ENCODE data around the gene CD34. TPM values are rescaled to one million over a fixed set of nuclear protein-coding genes. Genes with fewer than 3 reads are reported as not detected.

The CD34 gene
- total RNA-seq, 1 experiment from 2014 or later, result 0.11 TPM

DNA sequence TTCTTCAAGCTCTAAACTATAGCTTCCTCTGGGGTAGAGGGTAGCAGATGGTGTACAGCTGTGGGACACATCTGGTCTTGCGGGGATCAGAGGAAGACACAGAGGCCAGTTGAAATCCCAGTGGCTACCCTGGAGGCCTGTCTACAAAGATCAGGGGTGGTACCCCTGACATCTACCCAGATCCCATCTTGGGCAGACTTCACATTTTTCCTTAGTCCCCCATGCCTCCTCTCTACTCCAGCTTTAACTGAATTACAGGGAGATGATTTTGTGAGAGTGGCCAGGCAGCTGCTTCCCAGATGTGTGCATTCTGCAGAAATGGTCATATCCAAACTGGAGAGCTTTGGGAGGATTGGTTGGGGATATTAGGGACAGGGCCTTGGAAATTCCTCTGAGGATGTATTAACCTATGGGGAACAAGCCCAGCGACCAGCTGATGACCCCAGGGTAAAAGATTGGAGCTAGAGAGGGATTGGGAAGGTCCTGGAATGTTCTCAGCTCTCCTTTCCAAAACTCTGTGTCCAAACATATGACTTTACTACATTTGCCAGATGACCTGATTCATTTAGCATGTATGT is 9.6 kb upstream of the CD34 start:
- Histone ChIP-seq H3K27ac (no peak overlapping the region), H3K4me3 (no peak overlapping the region), H3K9me3 (replicated peaks) (no peaks in the 10 kb centered on the region), H3K4me1 (replicated peaks) (no peaks in the 10 kb centered on the region), H3K36me3 (no peaks in the 10 kb centered on the region), H3K27me3 (replicated peaks) (no peaks in the 10 kb centered on the region)
- DNase-seq (ENCODE audit: low read depth in 1 of 2, low spot score in 2 of 2), result no peak

DNA sequence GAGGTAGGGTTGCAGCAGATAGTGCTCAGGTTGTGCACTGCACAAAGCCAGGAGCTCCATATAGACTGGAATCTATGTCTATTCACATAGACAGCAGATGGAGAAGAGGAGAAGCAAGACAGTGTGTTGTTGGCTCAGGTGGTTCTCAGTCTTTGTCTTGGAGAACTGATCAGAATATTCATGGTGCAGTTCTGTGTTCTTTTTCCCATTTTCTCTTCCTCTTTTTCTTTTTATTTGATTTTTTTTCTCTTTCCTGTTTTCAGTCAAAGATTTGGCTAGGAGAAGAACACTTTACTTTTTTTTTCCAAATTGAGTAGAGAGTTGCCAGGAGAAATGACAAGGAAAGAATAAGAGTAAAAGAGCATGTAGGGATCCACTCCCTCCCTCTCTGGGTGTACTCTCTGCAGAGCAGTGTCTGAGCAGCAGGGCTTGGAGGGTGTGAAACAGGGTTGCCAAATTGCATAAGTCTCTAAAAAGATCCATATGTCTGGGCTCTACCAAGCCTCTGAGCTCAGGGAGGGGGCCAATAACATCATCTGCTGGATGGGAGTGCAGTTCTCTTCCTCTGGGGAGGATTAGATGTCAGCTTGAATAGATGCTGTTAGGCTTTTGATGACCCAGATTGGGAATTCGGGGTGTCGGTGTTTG is 8.7 kb upstream of the CD34 start:
- Histone ChIP-seq H3K27me3 (replicated peaks) (no peaks in the 10 kb centered on the region), H3K4me1 (replicated peaks) (no peaks in the 10 kb centered on the region), H3K9me3 (replicated peaks) (no peaks in the 10 kb centered on the region), H3K4me3 (no peak overlapping the region), H3K27ac (no peak overlapping the region), H3K36me3 (no peaks in the 10 kb centered on the region)
- no peak for DNase-seq (ENCODE audit: low read depth in 1 of 2, low spot score in 2 of 2)

DNA sequence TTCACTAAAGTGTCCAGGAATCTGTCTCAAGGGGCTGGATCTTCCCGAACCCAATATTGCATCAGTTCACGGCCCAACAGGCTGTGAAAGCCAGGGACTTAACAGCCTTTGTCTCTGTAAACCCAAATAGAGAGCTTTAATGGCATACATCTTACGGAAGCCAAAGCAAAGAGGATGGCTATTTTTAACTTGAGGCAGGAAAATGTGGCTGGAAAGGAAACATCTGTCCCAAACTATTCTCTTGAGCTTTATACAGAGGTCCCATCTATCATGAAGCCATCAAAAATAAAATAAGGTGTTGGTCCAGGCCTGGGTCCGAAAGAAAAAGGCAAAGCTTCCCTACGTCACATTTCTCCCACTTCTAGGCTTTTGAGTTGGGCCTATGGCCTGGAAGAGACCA is 7.7 kb upstream of the CD34 start:
- no peaks in the 10 kb centered on the region for H3K9me3 ChIP-seq (replicated peaks)

DNA sequence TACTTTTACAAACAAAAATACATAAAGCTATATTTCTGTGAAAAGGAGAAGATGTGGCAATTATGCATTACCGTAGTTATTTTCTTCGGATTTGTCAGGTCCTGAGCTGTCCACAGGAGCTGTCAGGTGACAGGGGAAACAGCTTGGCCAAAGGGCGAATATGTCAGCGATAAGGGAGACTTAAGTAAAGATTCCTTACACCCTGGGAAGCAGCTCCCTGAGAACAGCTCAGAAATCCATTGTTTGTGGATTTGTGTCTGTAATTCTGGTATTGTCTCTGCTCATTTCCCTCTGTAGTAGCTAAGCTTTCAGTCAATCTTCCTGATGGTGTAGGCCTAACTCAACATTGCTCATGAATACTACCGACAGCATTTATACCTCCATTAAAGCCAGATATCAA is 7.1 kb upstream of the CD34 start:
- H3K9me3 ChIP-seq (replicated peaks), result no peaks in the 10 kb centered on the region
- H3K4me3 ChIP-seq, result no peak overlapping the region
- H3K36me3 ChIP-seq, result no peaks in the 10 kb centered on the region
- no peak overlapping the region for H3K27ac ChIP-seq
- no peaks in the 10 kb centered on the region for H3K27me3 ChIP-seq (replicated peaks)
- no peaks in the 10 kb centered on the region for H3K4me1 ChIP-seq (replicated peaks)
- DNase-seq (ENCODE audit: low read depth in 1 of 2, low spot score in 2 of 2), result no peak

More for the DNA sequence above, 7.7 kb upstream of the CD34 start:
- no peak overlapping the region for H3K27ac ChIP-seq
- H3K27me3 ChIP-seq (replicated peaks), result no peaks in the 10 kb centered on the region
- no peaks in the 10 kb centered on the region for H3K4me1 ChIP-seq (replicated peaks)
- DNase-seq (ENCODE audit: low read depth in 1 of 2, low spot score in 2 of 2), result no peak
- no peak overlapping the region for H3K4me3 ChIP-seq
- H3K36me3 ChIP-seq, result no peaks in the 10 kb centered on the region

- Histone ChIP-seq H3K36me3 (no peaks in the 10 kb centered on the region), H3K27me3 (replicated peaks) (no peaks in the 10 kb centered on the region), H3K4me3 (no peak overlapping the region), H3K4me1 (replicated peaks) (no peaks in the 10 kb centered on the region; the same call in 1 of the 2 replicates), H3K9me3 (replicated peaks) (no peaks in the 10 kb centered on the region), H3K27ac (no peak overlapping the region)
- no peak for DNase-seq (ENCODE audit: low read depth in 1 of 2, low spot score in 2 of 2)
These were observed 6.2 kb upstream of the CD34 start for GRCh38 chr1:207917080-207917479.

DNA sequence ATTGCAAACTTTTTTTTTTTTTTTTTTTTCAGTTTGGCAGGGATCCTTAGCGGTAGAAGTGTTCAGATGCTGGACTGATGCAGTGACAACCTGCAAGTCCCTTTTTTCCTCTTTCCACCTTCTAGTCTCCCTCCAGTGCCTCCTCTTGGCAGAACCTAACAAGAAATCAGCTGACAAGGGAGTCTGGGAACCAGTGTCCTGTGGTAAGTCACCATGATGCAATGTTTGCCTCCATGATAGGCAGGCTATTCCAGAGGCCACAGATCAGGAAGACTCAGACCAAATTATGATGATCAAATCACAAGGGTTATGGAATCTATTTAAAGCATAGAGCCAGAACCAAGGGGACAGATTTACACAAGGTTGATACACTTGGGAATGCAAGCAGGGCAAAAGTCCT is 3.0 kb upstream of the CD34 start:
- H3K9me3 ChIP-seq (replicated peaks), result no peaks in the 10 kb centered on the region
- no peak overlapping the region for H3K27ac ChIP-seq
- no peak for DNase-seq (ENCODE audit: low read depth in 1 of 2, low spot score in 2 of 2)
- peaks cover 10% of the 10 kb centered on the region for H3K4me1 ChIP-seq (replicated peaks)
- H3K4me3 ChIP-seq, result no peak overlapping the region
- H3K36me3 ChIP-seq, result no peaks in the 10 kb centered on the region
- H3K27me3 ChIP-seq (replicated peaks), result no peaks in the 10 kb centered on the region

DNA sequence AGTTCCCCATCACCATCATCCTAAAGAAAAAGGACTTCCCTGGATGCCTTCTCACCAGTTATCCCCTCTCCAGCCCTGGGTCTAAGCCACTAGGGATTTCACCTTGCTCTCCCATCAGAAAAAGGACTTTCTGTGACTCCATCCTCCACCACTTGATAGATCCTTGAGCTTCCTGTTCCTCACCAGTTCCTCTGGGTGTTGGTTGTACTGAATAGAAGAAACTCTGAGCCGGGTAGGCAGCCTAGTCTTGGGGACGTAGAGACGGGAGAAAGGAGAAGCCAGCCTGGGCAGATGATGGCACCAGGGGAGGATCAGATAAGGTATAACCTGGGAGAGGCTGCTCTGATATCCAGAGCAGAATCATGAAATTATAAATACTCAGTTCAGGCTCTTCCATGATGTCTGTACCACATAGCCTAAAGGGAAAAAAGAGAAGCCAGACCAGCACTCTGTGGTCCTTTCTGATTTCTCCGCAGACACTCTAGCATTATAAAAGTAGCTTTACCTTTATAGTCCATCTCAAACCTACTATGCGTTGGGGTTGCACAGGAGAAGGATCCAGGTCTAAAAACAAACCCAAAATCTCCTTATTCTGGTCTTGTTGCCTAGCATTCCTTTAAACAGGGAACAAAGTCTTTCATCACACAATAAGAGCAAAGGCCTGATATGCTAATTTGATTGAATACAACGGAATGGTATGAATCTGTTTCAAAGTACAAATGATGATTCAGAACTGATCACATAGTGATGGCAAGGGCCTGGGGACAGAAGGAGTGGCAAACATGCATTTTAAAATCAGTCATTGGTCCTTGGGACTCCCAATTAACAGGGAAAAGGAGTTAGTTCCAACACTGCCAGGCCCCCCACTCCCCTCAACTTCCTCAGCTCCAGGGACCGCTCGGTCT is 1.2 kb upstream of the CD34 start:
- Histone ChIP-seq H3K4me1 (replicated peaks) (peaks cover 10% of the 10 kb centered on the region), H3K36me3 (no peaks in the 10 kb centered on the region), H3K9me3 (replicated peaks) (no peaks in the 10 kb centered on the region), H3K27ac (no peak overlapping the region), H3K27me3 (replicated peaks) (no peaks in the 10 kb centered on the region), H3K4me3 (no peak overlapping the region)
- DNase-seq (ENCODE audit: low read depth in 1 of 2, low spot score in 2 of 2), result no peak

DNA sequence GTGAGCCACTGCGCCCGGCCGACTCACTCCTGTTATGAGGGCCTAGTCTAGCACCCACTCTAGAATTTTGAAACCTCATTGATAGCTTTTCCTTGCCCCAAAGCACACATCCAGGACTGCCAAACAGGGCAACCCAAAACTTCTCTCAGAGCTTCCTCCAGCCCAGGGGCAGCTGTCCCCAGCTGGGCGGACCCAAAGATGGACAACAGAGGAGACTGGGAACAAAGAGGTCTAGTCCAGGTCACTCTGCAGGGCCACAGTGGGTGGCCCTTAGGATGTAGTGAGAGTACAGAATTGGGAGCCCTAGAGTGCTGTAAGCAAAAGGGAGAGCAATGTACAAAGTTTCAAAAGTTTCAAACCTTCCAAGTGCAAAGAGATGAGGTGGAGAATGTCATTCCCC is 1.2 kb downstream of the CD34 start:
- DNase-seq (ENCODE audit: low read depth in 1 of 2, low spot score in 2 of 2), result no peak
- Histone ChIP-seq H3K9me3 (replicated peaks) (no peaks in the 10 kb centered on the region), H3K36me3 (no peaks in the 10 kb centered on the region), H3K27me3 (replicated peaks) (no peaks in the 10 kb centered on the region), H3K27ac (no peak overlapping the region), H3K4me3 (no peak overlapping the region), H3K4me1 (replicated peaks) (peaks cover 13% of the 10 kb centered on the region)

DNA sequence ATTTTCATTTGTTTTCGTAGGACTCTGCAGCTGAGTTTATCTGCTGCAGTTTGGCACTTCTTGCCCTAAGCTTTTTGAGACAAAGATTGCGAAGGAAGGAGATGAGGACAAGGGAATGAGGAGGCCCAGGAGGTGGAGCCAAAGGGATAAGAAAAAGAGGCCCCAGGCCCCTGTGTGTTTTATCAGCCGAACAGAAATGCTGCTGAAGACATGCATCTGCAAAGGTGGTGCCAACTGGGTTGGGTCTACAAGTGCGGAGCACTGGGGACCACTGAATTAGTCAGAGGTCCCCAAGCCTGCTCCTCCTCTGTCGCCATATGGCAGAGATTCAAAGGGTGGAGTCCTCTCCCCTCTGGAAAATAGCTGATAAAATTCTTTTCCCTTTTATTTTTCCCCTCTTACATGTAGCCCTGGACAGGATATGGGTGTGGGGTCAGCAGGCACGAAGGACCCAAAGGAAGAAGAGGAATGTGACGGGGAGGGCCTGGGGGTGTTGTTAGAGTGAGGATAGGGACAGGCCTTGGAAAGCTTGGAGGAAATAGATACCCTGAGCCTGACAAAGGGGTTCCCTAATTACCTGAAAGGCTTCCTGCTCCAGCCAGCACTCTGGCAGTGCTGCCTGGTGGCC is 2.7 kb downstream of the CD34 start:
- Histone ChIP-seq H3K4me1 (replicated peaks) (peaks cover 17% of the 10 kb centered on the region), H3K27me3 (replicated peaks) (no peaks in the 10 kb centered on the region), H3K27ac (no peak overlapping the region), H3K9me3 (replicated peaks) (no peaks in the 10 kb centered on the region), H3K4me3 (no peak overlapping the region), H3K36me3 (no peaks in the 10 kb centered on the region)
- no peak for DNase-seq (ENCODE audit: low read depth in 1 of 2, low spot score in 2 of 2)

DNA sequence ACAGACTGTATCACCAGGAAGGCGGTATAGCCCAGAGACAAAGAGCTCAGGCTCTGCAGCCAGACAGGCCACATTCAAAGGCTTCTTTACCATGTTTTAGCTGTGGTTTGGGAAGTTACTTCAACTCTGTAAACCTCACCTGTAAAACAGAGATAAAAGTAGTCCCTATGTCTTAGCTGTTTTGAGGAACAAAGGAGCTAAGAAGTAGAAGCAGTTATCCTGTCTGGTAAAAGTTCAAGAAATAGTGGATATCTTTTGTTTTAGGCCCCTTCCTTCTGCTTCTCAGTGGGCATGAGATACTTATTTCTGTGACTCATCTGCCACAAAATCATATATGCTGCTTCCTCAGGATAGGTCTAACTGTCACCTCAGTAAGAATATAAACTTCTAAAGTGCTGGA is 6.5 kb downstream of the CD34 start:
- no peaks in the 10 kb centered on the region for H3K27me3 ChIP-seq (replicated peaks)
- peaks cover 7% of the 10 kb centered on the region; the same call in 1 of the 2 replicates for H3K4me1 ChIP-seq (replicated peaks)
- no peak overlapping the region for H3K27ac ChIP-seq
- H3K4me3 ChIP-seq, result no peak overlapping the region
- no peaks in the 10 kb centered on the region for H3K9me3 ChIP-seq (replicated peaks)
- no peak for DNase-seq (ENCODE audit: low read depth in 1 of 2, low spot score in 2 of 2)
- no peaks in the 10 kb centered on the region for H3K36me3 ChIP-seq

GRCh38 chr1:207903767-207904166 is 7.2 kb downstream of the CD34 start:
- H3K36me3 ChIP-seq, result no peaks in the 10 kb centered on the region
- no peaks in the 10 kb centered on the region for H3K27me3 ChIP-seq (replicated peaks)
- no peak overlapping the region for H3K4me3 ChIP-seq
- no peak for DNase-seq (ENCODE audit: low read depth in 1 of 2, low spot score in 2 of 2)
- H3K9me3 ChIP-seq (replicated peaks), result no peaks in the 10 kb centered on the region
- no peak overlapping the region for H3K27ac ChIP-seq
- peaks cover 7% of the 10 kb centered on the region; the same call in 1 of the 2 replicates for H3K4me1 ChIP-seq (replicated peaks)

DNA sequence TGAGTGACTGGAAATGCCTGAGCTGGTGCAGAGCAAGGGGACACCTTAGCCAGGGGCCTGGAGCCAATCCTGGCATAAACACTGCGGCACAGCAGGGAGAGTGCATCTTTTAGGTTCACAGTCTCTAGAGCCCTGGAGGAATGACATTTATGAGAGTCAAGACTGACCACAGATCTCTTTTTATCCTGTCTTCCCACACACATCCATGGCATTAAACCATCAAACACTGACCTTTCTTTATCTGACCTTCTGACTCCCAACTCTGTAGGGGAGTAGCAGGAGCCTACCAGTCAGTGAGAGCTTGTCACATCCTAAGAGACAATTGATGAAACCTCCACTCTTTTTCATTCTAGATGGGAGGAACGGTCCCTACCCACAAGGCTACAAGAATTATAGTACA is 7.9 kb downstream of the CD34 start:
- Histone ChIP-seq H3K9me3 (replicated peaks) (no peaks in the 10 kb centered on the region), H3K27ac (no peak overlapping the region), H3K27me3 (replicated peaks) (no peaks in the 10 kb centered on the region), H3K36me3 (no peaks in the 10 kb centered on the region), H3K4me3 (no peak overlapping the region), H3K4me1 (replicated peaks) (peaks cover 7% of the 10 kb centered on the region; the same call in 1 of the 2 replicates)
- DNase-seq (ENCODE audit: low read depth in 1 of 2, low spot score in 2 of 2), result no peak

GRCh38 chr1:207902566-207902965 is 8.4 kb downstream of the CD34 start:
- Histone ChIP-seq H3K36me3 (no peaks in the 10 kb centered on the region), H3K4me3 (no peak overlapping the region), H3K9me3 (replicated peaks) (no peaks in the 10 kb centered on the region), H3K27ac (no peak overlapping the region), H3K27me3 (replicated peaks) (no peaks in the 10 kb centered on the region), H3K4me1 (replicated peaks) (peaks cover 7% of the 10 kb centered on the region; the same call in 1 of the 2 replicates)
- no peak for DNase-seq (ENCODE audit: low read depth in 1 of 2, low spot score in 2 of 2)

All from SJSA1 (cell line).